Stimulated activated CD4-positive, alpha-beta T cell treated with anti-CD3 and anti-CD28 coated beads, Interleukin-15, amount 100 ng/mL, for 24 hours (primary cell): Measurements from ENCODE around the gene INPPL1.
A peak's percentile ranks its signal among the peaks of the same experiment; 100 is the strongest.

Source experiments
- DNase-seq: peaks from one replicate; pipeline ENCODE4 v3.0.0-alpha.2; 2020

The INPPL1 gene

DNA sequence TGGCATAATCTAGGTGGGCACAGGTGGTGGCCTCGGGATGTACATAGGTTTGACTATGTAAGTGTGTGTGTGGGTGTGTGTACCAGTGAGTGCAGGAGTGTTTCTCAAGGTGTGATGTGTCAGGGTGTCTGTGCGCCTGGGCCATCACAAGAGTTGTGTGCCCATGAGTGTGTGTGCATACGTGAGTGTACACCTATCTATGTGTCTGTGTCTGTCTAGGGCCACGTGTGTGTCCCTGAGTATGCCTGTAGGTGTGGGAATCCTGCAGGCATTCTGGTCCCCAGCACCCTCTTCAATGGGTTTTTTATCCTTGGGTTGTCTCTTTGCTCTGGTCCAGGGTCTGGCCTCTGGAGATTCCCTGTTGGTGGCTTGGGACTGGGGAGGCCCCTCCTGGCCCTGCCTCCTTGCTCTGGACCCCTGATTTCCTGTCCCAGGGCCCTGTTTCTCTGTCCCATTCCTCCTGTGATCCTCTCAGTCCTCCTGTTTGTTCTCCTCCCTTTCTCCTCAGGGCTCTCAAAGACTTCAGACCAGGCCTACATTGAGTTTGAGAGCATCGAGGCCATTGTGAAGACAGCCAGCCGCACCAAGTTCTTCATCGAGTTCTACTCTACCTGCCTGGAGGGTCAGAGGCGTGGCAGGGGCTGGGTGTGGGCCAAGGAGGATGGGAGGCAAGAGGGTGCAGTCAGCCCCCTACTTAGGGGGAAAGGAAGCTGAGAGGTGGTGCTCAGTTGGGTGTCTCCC, 9.4 kb downstream of the INPPL1 start:
- no peak for DNase-seq

DNA sequence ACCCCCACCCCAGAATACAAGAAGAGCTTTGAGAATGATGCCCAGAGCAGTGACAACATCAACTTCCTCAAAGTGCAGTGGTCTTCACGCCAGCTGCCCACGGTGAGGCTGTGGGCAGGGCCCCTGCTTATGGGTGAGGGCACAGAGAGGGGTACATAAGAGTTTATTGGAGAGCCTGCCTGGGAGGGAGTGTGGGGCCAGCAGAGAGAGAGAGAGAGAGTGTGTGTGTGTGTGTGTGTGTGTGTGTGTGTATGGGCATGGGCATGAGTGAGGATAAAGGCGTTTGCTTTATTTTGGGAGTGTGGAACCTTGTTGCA, 9.9 kb downstream of the INPPL1 start:
- no peak for DNase-seq

DNA sequence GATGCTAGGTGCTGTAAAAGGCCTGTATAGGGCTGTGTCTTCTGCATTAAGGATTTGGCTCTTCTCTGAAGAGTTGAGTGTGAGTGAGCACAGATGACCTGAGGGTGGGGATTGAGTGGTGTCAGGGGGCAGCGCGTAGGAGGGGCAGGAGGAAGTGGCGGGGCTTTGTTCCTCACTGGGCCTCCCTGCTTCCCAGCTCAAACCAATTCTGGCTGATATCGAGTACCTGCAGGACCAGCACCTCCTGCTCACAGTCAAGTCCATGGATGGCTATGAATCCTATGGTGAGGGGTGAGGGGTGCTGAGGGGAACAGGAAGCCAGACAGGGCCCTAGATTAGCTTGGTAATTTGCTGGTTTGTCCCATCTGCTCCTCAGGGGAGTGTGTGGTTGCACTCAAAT, 10.4 kb downstream of the INPPL1 start:
- no peak for DNase-seq

DNA sequence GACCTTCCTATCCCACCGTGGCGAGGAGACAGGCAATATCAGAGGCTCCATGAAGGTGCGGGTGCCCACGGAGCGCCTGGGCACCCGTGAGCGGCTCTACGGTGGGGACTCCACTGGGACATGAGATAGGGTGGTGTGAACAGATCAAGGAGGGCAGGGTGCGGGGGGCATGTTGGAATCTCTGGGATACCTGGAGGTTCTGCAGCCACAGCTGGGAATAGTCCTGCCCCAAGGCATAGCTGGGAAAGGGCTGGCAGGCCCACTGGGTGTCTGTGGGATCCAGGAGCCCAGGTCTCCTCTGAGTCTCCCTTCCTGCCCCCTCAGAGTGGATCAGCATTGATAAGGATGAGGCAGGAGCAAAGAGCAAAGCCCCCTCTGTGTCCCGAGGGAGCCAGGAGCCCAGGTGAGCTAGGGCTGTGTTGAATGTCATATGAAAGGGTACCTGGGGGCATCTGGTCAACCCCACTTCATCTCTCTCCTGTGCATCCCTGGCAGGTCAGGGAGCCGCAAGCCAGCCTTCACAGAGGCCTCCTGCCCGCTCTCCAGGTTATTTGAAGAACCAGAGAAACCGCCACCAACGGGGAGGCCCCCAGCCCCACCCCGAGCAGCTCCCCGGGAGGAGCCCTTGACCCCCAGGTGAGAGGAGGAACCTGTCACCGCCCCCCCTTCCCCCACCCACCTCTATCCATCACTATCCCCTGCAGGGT, 10.9 kb downstream of the INPPL1 start:
- DNase-seq = no peak

DNA sequence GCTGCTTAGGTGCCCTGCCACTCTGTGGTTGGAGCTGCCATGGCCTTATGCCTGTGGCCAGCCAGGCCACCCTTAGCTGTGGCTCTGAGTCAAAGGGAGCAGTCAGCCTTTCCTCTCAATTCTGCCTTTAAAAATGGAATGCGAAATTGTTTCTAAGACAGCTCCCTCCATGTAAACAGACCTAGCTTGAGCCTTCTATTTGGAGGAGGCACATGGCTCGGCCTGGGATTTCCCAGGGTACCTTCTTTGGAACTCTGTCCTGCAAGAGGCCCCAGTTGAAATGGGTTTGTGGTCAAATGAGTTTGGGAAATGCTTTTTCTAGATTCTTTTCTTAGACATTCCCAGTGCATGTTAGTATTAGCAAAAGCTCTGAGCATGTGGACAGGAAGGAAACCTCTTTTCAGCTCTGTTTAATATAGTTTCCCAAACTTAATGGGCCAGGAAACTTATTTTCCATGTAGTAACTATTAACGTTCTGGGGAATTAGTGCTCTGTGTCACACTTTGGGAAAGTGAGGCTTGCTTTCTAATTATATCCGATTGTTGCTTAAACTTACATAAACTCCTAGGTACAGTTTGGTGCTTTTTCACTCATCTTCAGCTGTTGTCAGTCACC, 11.6 kb downstream of the INPPL1 start:
- no peak for DNase-seq

DNA sequence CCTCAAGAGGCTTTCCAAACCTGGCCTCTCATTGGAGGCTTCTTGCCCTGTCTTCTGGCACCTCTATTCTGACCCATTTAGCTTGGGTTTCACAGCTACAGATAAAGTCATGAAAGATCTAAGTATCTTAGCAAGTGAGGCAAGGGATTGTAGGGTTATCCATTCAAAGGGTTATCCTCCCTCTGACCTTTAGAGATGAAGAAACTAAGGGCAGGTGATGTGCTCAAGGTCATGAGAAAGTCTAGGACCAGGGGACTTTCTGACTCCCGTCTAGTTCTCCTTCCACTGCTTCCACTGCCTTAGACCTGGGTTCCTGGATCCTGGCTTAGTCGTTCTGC, 12.2 kb downstream of the INPPL1 start:
- no peak for DNase-seq

DNA sequence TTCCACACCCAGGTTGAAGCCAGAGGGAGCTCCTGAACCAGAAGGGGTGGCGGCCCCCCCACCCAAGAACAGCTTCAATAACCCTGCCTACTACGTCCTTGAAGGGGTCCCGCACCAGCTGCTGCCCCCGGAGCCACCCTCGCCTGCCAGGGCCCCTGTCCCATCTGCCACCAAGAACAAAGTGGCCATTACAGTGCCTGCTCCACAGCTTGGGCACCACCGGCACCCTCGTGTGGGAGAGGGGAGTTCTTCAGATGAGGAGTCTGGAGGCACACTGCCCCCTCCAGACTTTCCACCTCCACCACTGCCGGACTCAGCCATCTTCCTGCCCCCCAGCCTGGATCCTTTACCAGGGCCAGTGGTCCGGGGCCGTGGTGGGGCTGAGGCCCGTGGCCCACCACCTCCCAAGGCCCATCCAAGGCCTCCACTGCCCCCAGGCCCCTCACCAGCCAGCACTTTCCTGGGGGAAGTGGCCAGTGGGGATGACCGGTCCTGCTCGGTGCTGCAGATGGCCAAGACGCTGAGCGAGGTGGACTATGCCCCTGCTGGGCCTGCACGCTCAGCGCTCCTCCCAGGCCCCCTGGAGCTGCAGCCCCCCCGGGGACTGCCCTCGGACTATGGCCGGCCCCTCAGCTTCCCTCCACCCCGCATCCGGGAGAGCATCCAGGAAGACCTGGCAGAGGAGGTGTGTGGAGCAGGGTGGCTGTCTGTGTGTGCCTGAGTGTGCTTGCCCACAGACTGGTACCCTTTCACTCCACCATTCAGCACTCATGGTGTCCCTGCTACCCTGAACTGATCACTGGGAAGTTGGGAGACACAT, 12.8 kb downstream of the INPPL1 start:
- no peak for DNase-seq

DNA sequence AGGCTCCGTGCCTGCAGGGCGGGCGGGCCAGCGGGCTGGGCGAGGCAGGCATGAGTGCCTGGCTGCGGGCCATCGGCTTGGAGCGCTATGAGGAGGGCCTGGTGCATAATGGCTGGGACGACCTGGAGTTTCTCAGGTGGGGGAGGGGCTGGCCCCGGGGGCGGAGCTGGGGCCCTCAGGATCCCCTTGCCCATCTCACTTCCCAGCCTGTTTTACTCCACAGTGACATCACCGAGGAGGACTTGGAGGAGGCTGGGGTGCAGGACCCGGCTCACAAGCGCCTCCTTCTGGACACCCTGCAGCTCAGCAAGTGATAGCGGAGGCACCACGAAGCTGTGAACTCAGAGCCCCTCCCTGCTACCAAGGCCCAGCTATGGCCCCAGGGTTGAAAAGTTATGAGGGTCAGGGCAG, 13.5 kb downstream of the INPPL1 start:
- peak; percentile 68 for DNase-seq

DNA sequence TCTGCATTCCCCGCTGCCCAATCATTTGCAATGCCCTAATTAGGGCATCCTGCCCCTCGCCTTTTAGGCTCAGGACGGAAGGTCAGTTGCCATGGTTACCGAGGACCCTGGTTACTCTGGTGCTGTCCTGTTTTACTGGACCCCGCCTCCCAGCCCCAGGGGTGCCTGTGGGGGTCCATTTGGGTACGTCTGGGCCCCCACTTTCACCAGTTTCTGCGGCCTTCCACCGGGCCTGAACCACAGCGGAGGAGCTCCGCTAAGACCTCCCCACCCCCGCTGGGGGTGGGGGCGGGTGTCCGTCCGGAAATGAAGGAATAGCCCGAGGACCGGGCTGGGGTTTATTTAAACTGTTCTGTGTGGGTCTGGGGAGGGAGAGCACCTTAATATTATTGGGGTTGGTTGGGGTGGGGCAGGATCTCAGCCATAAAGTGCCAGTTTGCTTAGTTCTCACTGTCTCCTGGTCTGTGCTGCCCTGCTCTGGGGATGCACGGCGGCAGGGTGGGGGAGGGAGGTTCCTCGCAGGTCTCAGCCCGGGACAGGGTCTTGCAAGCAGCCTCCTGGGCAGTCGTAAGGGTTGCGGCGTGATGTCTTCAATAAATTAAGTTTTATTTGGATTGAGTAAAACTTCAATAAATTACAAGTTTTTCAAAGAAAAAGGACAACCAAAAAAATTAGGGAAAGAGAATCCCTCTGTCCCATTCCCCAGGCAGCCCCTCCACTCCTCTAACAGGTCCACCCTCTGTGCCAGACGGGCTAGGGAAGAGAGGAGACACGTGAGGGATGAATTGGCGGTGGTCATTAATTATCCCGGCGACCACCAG, 14.1 kb downstream of the INPPL1 start:
- no peak for DNase-seq

DNA sequence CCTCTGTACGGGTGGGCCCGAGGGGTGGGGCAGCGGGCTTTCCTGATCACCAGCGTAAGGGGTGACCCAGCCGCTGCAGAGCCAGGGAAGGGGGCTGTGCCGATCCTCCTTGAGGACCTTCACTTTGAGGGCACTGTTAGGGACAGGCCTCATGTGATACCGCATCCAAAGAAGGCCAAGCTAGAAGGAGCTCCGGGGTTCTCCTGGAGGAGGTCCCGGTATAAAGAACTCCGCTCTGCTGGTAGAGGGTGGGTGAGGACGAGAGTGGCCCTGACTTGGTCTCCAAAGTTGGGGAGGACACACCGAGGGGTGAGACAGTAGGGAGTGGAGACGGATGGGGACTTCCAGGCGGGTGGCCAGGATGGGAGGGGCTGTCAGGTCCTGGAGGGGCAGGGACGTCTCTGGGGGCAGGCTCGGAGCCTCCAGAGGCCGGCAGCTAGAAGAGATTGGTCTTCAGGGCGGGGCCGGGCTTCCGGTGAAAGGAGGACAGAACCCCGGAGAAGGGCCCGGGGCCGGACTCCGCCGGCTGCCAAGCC, 14.8 kb downstream of the INPPL1 start:
- peak; percentile 37 for DNase-seq

DNA sequence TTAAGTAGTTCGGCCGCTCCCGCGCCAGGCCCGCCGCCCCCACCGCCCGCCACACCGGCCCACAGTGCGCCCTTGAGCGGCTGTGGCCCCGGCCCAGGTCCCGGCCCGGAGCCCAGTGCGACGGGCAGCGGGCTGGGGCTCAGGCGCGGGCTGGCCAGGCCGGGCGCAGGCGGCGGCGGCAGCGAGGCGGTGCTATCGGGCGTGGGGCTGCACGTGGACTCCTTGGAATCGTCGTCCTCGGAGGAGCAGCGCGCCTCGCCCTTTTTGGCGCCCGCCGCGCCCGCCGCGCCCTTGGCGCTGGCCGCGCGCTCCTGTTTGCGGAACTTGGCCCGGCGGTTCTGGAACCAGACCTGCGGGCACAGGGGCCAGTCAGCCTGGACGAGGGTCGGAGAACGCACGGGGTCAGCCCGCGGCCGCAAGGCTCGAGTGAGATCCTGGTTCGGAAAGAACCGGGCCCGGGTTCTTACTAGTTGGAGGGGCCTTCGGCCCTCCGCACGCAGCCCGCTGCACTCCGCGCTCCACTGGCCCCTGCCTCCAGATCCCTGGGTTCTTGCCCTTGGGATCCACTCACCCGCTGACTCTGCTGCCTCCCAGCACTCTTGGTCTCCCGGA, 15.4 kb downstream of the INPPL1 start:
- peak; percentile 32 for DNase-seq

DNA sequence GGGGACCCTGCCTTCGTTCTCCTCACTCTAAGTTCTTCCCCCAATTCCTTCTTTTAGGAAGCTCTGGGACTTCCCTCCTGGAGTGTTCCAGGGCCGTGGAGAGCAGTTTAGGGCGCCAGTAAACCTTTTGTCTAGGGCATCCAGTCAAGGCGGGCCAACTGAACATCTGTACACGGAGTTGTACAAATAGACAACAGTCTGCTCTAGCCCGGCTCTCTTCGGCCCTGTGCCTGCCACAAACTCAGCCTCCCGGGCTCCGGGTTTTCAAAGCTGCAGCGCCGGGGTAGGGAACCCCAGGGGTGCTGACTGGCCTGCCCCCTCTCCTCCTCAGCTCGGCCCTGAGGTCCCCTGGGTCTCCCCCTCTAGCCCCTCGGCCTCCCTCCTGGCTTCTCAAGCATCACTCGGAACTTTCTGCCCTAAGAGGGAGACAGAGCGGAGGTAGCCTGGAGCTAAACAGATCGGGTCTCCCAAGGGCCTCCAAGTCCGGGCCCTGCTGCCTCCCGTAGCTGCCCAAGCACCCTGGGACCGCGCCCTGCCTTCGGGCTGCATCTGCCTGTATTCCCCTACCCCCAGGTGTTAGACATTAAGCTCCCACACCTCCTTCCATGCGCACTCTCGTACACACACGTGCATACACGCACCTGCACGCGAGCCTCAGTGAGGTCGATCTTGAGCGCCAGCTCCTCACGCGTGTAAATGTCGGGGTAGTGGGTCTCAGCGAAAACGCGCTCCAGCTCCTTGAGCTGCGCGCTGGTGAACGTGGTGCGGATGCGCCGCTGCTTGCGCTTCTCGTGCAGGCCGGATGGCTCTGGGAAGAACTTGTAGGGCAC, 16.1 kb downstream of the INPPL1 start:
- peak; percentile 37 for DNase-seq

DNA sequence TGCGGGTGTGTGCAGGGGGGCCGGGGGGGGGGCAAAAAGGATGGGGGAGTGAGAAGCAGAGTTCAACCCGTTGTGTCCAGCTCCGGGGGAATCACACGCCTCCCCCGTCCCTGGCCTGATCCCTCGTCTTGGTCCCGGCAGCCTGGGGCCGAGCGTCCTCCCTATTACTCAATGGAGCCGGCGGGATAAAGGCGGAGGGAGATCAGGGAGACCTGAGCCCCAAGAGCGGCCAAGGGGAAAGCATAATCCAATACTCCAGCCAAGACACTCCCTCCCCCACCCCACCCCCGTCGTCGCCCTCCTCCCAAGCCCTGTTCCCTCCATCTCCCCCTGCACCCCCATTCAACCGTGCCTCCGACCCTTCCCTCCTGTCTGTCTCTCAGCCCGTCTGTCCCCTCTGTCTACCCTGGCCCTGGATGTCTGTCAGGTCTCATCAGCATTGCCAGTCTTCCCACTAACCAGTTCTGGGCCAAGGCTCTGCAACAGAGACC, 16.8 kb downstream of the INPPL1 start:
- DNase-seq = no peak

DNA sequence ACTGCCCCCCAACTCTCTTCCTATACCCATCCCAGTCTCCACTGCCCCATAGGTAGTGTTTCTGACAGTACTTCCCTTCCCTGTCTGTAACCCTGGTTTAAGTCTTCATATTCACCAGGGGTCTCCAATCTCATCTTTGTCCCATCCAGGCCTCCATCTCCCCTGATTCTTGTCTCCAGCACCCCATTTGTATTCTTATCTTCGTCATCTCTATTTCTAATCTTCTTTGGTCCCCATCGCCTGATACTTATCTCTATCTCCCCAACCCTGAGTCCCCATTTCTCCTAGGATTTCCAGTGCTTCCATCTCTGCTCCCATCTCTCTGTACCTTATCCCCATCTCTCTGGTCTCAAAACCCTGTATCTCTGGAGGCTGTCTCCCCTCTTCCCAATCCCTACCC, 17.6 kb downstream of the INPPL1 start:
- no peak for DNase-seq

DNA sequence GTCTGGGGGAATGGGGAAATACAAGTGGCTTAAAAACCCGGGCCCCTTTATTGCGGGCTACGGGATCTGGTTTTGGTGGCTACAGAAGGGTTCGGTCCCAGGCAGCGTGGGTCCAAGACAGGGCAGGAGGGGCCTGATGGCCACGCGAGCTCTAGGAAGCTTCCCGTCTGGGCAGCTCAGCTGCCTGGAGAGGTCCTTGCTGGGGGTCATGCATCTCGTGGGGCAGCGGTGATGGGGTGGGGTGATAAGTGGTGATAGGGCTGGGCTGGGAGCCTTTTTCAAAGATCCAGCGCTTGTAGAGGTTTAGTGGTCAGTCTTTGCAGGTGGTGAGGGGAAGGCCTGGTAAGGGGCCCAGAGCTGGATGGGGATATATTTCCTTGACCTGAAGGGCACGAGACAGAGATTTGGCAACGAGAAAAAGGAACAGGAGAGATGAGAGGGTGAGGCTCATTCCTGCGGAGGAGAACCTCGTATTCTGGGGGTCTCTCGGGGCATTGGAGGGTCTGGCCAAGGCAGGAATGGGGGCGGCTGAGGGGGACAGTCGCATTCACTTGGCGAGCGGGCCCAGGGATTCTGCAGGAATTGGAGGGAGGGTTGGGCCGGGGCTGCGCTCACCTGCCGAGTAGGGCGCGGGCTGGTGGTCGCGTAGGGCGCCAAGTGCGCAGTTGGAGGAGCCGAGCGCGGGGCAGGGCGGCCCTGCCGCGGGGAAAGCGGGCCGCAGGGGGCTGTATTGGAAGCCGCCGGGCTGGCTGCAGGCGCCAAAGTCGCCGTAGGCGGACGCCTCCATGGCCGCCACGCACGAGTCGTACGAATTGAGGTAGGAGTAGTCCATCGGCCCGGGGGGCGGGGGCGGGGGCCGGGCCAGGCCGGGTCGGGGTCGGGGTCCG, 18.8 kb downstream of the INPPL1 start:
- no peak for DNase-seq

DNA sequence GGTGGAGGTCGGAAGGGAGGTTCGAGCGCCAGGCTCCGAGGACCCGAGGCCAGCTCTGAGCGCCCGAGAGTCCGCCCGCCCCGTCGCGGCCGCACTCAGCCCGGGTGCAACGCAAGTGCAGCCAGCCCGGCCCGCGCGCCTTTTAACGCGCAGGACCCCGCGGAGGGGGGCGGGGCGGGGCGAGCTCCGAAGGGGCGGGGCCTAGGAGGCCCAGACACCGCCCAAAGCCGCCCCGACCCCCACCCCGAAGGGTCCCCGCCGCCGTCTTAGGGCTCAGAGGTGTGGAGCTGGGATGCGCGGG, 19.4 kb downstream of the INPPL1 start, which contains the start of gene PHOX2A:
PHOX2A (minus strand) TSS at position 117 of the 301 bp plus-strand sequence. CDS start 172 bp downstream, outside the sequence.
- DNase-seq = no peak

DNA sequence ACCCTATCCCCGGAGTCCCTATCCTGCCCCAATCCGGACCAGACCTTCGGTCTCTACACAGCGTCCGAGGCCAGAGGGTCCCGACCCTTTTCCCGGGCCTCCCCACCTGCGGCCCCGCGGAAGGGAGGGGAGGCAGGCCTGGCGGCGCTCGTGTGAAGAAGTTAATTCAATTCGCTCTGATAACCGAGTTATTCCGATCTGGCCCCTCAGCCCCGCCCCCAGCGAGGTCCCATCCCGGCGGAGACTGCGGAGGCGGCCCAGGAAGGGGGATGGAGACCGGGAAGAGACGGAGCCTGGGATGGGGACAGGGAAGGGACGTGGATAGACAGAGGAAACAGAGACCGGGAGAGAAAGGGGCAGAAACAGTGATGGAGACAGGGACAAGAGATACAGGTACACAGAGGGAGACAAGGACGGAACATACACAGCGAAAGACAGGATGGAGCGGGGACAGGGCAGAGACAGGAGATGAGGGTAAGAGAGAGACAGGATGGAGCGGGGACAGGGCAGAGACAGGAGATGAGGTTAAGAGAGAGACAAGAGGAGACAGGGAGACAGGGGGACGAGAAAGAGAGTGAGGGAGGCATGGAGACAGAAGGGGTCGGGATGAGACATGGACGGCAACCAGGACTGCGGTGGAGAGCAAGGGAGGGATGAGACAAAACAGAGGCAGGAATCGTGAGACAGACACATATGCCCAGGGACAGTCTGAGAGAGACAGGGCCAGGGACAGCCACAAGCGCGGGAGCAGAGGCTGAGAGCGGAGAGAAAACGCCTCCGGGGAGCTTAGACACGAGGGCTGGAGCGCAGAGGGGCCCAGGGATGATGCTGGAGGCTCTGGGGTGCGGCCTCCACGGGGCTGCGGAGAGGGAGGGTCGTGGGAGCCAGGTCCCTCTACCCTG, 20.0 kb downstream of the INPPL1 start:
- DNase-seq = no peak

DNA sequence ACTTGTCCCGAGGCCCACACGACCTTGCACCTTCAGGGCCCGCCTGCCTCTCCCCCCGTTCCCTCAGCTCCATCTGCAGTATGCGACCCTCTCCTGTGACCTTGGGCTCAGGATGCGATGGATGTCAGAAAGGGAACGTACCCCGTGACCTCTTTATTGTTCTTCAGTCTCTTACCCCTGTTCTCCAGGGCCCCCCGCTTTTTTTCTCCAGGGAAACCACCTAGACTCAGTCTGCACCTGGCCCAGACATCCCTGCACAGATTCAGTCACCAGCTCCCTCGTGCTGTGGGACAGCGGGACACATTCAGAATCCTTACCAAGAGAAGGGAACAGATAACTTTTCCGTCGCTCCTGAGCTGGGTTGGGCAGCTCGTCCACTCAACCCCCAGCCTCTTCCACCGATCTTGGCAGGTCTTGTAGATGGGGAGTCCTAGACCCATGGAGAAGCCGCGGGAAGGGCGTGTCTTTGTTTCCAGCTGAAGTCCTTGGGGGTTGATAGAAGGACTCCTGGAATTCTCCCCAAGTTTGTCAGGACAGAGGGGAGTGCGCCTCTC, 20.8 kb downstream of the INPPL1 start:
- no peak for DNase-seq
